GM18867 (cell line): ENCODE measurements around the gene MLXIP.

Source experiments
- ATAC-seq: cut with Tn5 transposase; IDR thresholded peaks from one replicate; pipeline ENCODE4 v1.9.1; 2021; ENCODE audit warnings: mild to moderate bottlenecking, moderate library complexity; ENCODE audit not compliant: unreplicated experiment

MLXIP gene

GRCh38 chr12:122076743-122077495, 1.6 kb upstream of the MLXIP start:
- no peak for ATAC-seq

- no peak for ATAC-seq
These were observed 526 bp downstream of the MLXIP start for GRCh38 chr12:122079033-122079531.

- no peak for ATAC-seq
These were observed 1.1 kb downstream of the MLXIP start for GRCh38 chr12:122079532-122080081.

- no peak for ATAC-seq
These were observed 1.9 kb downstream of the MLXIP start for GRCh38 chr12:122080149-122081082.

- ATAC-seq, result no peak
These were observed 2.6 kb downstream of the MLXIP start for GRCh38 chr12:122081083-122081696.

- ATAC-seq, result no peak
These were observed 3.2 kb downstream of the MLXIP start for GRCh38 chr12:122081697-122082221.

- no peak for ATAC-seq
These were observed 4.2 kb downstream of the MLXIP start for GRCh38 chr12:122082621-122083356.

- ATAC-seq, result no peak
These were observed 6.4 kb downstream of the MLXIP start for GRCh38 chr12:122084857-122085405.

- ATAC-seq, result no peak
These were observed 7.0 kb downstream of the MLXIP start for GRCh38 chr12:122085591-122085990.

GRCh38 chr12:122086116-122086515, 7.6 kb downstream of the MLXIP start:
- no peak for ATAC-seq

GRCh38 chr12:122086641-122087285, 8.2 kb downstream of the MLXIP start:
- ATAC-seq, result no peak

GRCh38 chr12:122087431-122088178, 9.0 kb downstream of the MLXIP start:
- ATAC-seq, result no peak

GRCh38 chr12:122088179-122088810, 9.7 kb downstream of the MLXIP start:
- no peak for ATAC-seq

- no peak for ATAC-seq
These were observed 10.5 kb downstream of the MLXIP start for GRCh38 chr12:122089077-122089476.

- no peak for ATAC-seq
These were observed 12.4 kb downstream of the MLXIP start for GRCh38 chr12:122090759-122091515.

- ATAC-seq, result no peak
These were observed 14.7 kb downstream of the MLXIP start for GRCh38 chr12:122093098-122093883.
